ENCODE results near the gene RTCA. TPM values are rescaled to one million over a fixed set of nuclear protein-coding genes. Genes with fewer than 3 reads are reported as not detected.
A peak's percentile ranks its signal among the peaks of the same experiment; 100 is the strongest.

RTCA gene
- total RNA-seq, 1 experiment from 2014 or later = 41.7 TPM

- intact Hi-C loops (cut with micrococcal nuclease) = no loop called here
- Histone ChIP-seq H3K79me2 (ENCODE audit: low read length) (no peaks in the 10 kb centered on the region), H3K9ac (ENCODE audit: low read length) (no peak overlapping the region), H3K36me3 (ENCODE audit: low read depth, low read length) (peaks cover 10% of the 10 kb centered on the region; the same call in 1 of the 2 replicates), H3K27me3 (ENCODE audit: low read length) (no peaks in the 10 kb centered on the region), H3K9me2 (replicated peaks; ENCODE audit: low read length) (no peaks in the 10 kb centered on the region), H4K20me1 (ENCODE audit: low read length) (no peaks in the 10 kb centered on the region), H3K27ac (ENCODE audit: low read length) (no peak overlapping the region), H3K9me3 (ENCODE audit: low read length) (no peaks in the 10 kb centered on the region), H3K4me3 (ENCODE audit: low read length) (no peak overlapping the region), H3K4me1 (ENCODE audit: insufficient read depth, low read length) (no peaks in the 10 kb centered on the region), H3F3A (ENCODE audit: low read length, unreplicated experiment) (no peaks in the 10 kb centered on the region), H3K4me2 (ENCODE audit: low read length) (no peak overlapping the region), H2AFZ (ENCODE audit: low read length) (no peak overlapping the region)
- POLR2A ChIA-PET (ENCODE audit: unreplicated experiment) = no interaction called here
- no peak for ATAC-seq
- TF ChIP-seq EZH2 (IDR thresholded peaks at IDR 0.05; ENCODE audit: low read length, unreplicated experiment) = no peak
- TF ChIP-seq CTCF (conservative IDR thresholded peaks at IDR 0.05; ENCODE audit: low read depth, low read length) = no peak
- TF ChIP-seq EZH2phosphoT487 (IDR thresholded peaks at IDR 0.05; ENCODE audit: borderline replicate concordance, low read length) = no peak
- no TSS peak for BruUV-seq (replicated peaks)
- DNase-seq = no peak
- CTCF ChIA-PET = no interaction called here
Observed at GRCh38 chr1:100219457-100219856, 46.6 kb upstream of the RTCA start.

- Histone ChIP-seq H3K4me2 (ENCODE audit: low read length) (no peak overlapping the region), H3K4me3 (ENCODE audit: low read length) (no peak overlapping the region), H3K4me1 (ENCODE audit: insufficient read depth, low read length) (no peaks in the 10 kb centered on the region), H4K20me1 (ENCODE audit: low read length) (no peaks in the 10 kb centered on the region), H3K9ac (ENCODE audit: low read length) (no peak overlapping the region), H3F3A (ENCODE audit: low read length, unreplicated experiment) (no peaks in the 10 kb centered on the region), H3K36me3 (ENCODE audit: low read depth, low read length) (peaks cover 10% of the 10 kb centered on the region; the same call in 1 of the 2 replicates), H3K27ac (ENCODE audit: low read length) (no peak overlapping the region), H3K79me2 (ENCODE audit: low read length) (no peaks in the 10 kb centered on the region), H3K9me3 (ENCODE audit: low read length) (no peaks in the 10 kb centered on the region), H3K27me3 (ENCODE audit: low read length) (no peaks in the 10 kb centered on the region), H3K9me2 (replicated peaks; ENCODE audit: low read length) (no peaks in the 10 kb centered on the region), H2AFZ (ENCODE audit: low read length) (no peak overlapping the region)
- ChIA-PET CTCF (no interaction called here), POLR2A (ENCODE audit: unreplicated experiment) (no interaction called here)
- no peak for TF ChIP-seq EZH2 (IDR thresholded peaks at IDR 0.05; ENCODE audit: low read length, unreplicated experiment)
- no peak for TF ChIP-seq CTCF (conservative IDR thresholded peaks at IDR 0.05; ENCODE audit: low read depth, low read length)
- no peak for TF ChIP-seq EZH2phosphoT487 (IDR thresholded peaks at IDR 0.05; ENCODE audit: borderline replicate concordance, low read length)
- ATAC-seq (no peak), DNase-seq (peak; percentile 11)
- BruUV-seq (replicated peaks) = no TSS peak
- intact Hi-C loops (cut with micrococcal nuclease) = no loop called here
Observed at GRCh38 chr1:100219883-100220282, 46.1 kb upstream of the RTCA start.

- Histone ChIP-seq H3K9me2 (replicated peaks; ENCODE audit: low read length) (no peaks in the 10 kb centered on the region), H3K79me2 (ENCODE audit: low read length) (no peaks in the 10 kb centered on the region), H3F3A (ENCODE audit: low read length, unreplicated experiment) (no peaks in the 10 kb centered on the region), H3K4me3 (ENCODE audit: low read length) (no peak overlapping the region), H3K4me1 (ENCODE audit: insufficient read depth, low read length) (no peaks in the 10 kb centered on the region), H3K27me3 (ENCODE audit: low read length) (no peaks in the 10 kb centered on the region), H3K27ac (ENCODE audit: low read length) (no peak overlapping the region), H3K9ac (ENCODE audit: low read length) (no peak overlapping the region), H3K36me3 (ENCODE audit: low read depth, low read length) (peaks cover 8% of the 10 kb centered on the region; the same call in 1 of the 2 replicates), H3K9me3 (ENCODE audit: low read length) (no peaks in the 10 kb centered on the region), H3K4me2 (ENCODE audit: low read length) (no peak overlapping the region), H4K20me1 (ENCODE audit: low read length) (no peaks in the 10 kb centered on the region), H2AFZ (ENCODE audit: low read length) (no peak overlapping the region)
- TF ChIP-seq CTCF (conservative IDR thresholded peaks at IDR 0.05; ENCODE audit: low read depth, low read length) (no peak), EZH2 (IDR thresholded peaks at IDR 0.05; ENCODE audit: low read length, unreplicated experiment) (no peak), EZH2phosphoT487 (IDR thresholded peaks at IDR 0.05; ENCODE audit: borderline replicate concordance, low read length) (no peak)
- DNase-seq (no peak), ATAC-seq (no peak)
- POLR2A ChIA-PET (ENCODE audit: unreplicated experiment) = no interaction called here
- no TSS peak for BruUV-seq (replicated peaks)
- intact Hi-C loops (cut with micrococcal nuclease) = no loop called here
- CTCF ChIA-PET = no interaction called here
Observed at GRCh38 chr1:100222428-100222827, 43.6 kb upstream of the RTCA start.

Measured in PC-3 (cell line).